Sciatic nerve (tissue), 2 donors: ENCODE data around the gene SORD. TPM values are rescaled to one million over a fixed set of nuclear protein-coding genes. Genes with fewer than 3 reads are reported as not detected.
"Not testable (repeated sequence)": the region's sequence is repeated elsewhere in the genome, so short reads cannot be mapped to it uniquely, and the experiment has no call there.

ENCODE experiments used
- ATAC-seq: fragments of 200-7000 bp; cut with Tn5 transposase; one replicate; pipeline ENCODE4 v1.9.1; 2020; ENCODE audit warnings: mild to moderate bottlenecking, moderate library complexity
- DNase-seq: peaks from one replicate; pipeline ENCODE4 v3.0.0-alpha.2; 2020; ENCODE audit warnings: low spot score
- intact Hi-C: fragments of 100-400 bp; cut with DNase I; formaldehyde crosslinking; loops from one replicate; pipeline ENCODE4 v1.14.2; 2022
- total RNA-seq: library from RNA; stranded (reverse); fragmentation: NEBNext Ultra II Directional; extraction: Animal tissue kit (Norgen Biotek cat#: 25700); gene quantifications from one replicate; pipeline ENCODE4 v1.2.1, GENCODE V29; 2021
- donor health status: DM: no; HTN: no; CAD: no.
- donor health status: DM: no; HTN: no; CAD: no.

Gene SORD
- total RNA-seq, 1 donor from 2014 or later, result 15.4 TPM

- ATAC-seq (peak; percentile 76), DNase-seq (no peak)
- intact Hi-C loops, result no loop called here
Measured at GRCh38 chr15:45048794-45049631, 26.0 kb downstream of the SORD start.

- ATAC-seq (no peak), DNase-seq (no peak)
- intact Hi-C loops, result no loop called here
Measured at GRCh38 chr15:45050587-45050986, 27.6 kb downstream of the SORD start.

GRCh38 chr15:45052676-45053075, 29.7 kb downstream of the SORD start:
- ATAC-seq, DNase-seq, intact Hi-C loops: not testable (repeated sequence)

- ATAC-seq, intact Hi-C loops, DNase-seq: not testable (repeated sequence)
Measured at GRCh38 chr15:45058690-45059675, 36.0 kb downstream of the SORD start.

GRCh38 chr15:45062301-45062700, 39.3 kb downstream of the SORD start:
- DNase-seq, intact Hi-C loops, ATAC-seq: not testable (repeated sequence)

- intact Hi-C loops, result no loop called here
- no peak for DNase-seq
- no peak for ATAC-seq
Measured at GRCh38 chr15:45064386-45064785, 41.4 kb downstream of the SORD start.

GRCh38 chr15:45069942-45070360, 47.0 kb downstream of the SORD start:
- intact Hi-C loops, ATAC-seq, DNase-seq: not testable (repeated sequence)

- ATAC-seq, intact Hi-C loops, DNase-seq: not testable (repeated sequence)
Measured at GRCh38 chr15:45073602-45074001, 50.6 kb downstream of the SORD start.

- ATAC-seq, DNase-seq, intact Hi-C loops: not testable (repeated sequence)
Measured at GRCh38 chr15:45075440-45076320, 52.7 kb downstream of the SORD start.

GRCh38 chr15:45077391-45077790, 54.4 kb downstream of the SORD start:
- DNase-seq, ATAC-seq, intact Hi-C loops: not testable (repeated sequence)

- intact Hi-C loops, ATAC-seq, DNase-seq: not testable (repeated sequence)
Measured at GRCh38 chr15:45079201-45079600, 56.2 kb downstream of the SORD start.

GRCh38 chr15:45079628-45080246, 56.7 kb downstream of the SORD start:
- intact Hi-C loops, ATAC-seq, DNase-seq: not testable (repeated sequence)

- DNase-seq, ATAC-seq, intact Hi-C loops: not testable (repeated sequence)
Measured at GRCh38 chr15:45080593-45080992, 57.6 kb downstream of the SORD start.

- intact Hi-C loops, ATAC-seq, DNase-seq: not testable (repeated sequence)
Measured at GRCh38 chr15:45082412-45082811, 59.4 kb downstream of the SORD start.

- ATAC-seq (no peak), DNase-seq (no peak)
- intact Hi-C loops, result no loop called here
Measured at GRCh38 chr15:45083223-45083622, 60.2 kb downstream of the SORD start.

GRCh38 chr15:45084163-45084562, 61.2 kb downstream of the SORD start:
- intact Hi-C loops, result no loop called here
- no peak for DNase-seq
- no peak for ATAC-seq

- DNase-seq (no peak), ATAC-seq (no peak)
- intact Hi-C loops, result no loop called here
Measured at GRCh38 chr15:45087513-45087912, 64.5 kb downstream of the SORD start.
